Hepatocyte (in vitro differentiated cells): ENCODE measurements around the gene KIAA0586. TPM values are rescaled to one million over a fixed set of nuclear protein-coding genes. Genes with fewer than 3 reads are reported as not detected.
A peak's percentile ranks its signal among the peaks of the same experiment; 100 is the strongest.

Source experiments
- DNase-seq: peaks from one replicate; pipeline ENCODE4 v3.0.0-alpha.2; 2016; ENCODE audit warnings: low spot score
- H2AFZ ChIP-seq: fragments of 200-600 bp; sonication (generic); 2 replicates; pipeline ENCODE4 v1.6.0; 2016; ENCODE audit warnings: antibody characterized with exemption, mild to moderate bottlenecking
- H3K27ac ChIP-seq: fragments of 200-600 bp; sonication (generic); 2 replicates; pipeline ENCODE4 v1.5.1; 2016; ENCODE audit warnings: mild to moderate bottlenecking
- H3K27me3 ChIP-seq: fragments of 200-600 bp; sonication (generic); 2 replicates; pipeline ENCODE4 v1.6.1; 2016
- H3K36me3 ChIP-seq: fragments of 200-600 bp; sonication (generic); replicated peaks from 2 replicates; pipeline ENCODE4 v1.5.1; 2016; ENCODE audit warnings: low read depth; ENCODE audit not compliant: insufficient read depth
- H3K4me1 ChIP-seq: fragments of 200-600 bp; sonication (generic); 2 replicates; pipeline ENCODE4 v1.5.1; 2016; ENCODE audit warnings: mild to moderate bottlenecking, moderate library complexity; ENCODE audit not compliant: insufficient read depth
- H3K4me2 ChIP-seq: fragments of 200-600 bp; sonication (generic); 2 replicates; pipeline ENCODE4 v1.6.0; 2016
- H3K4me3 ChIP-seq: fragments of 200-600 bp; sonication (generic); 2 replicates; pipeline ENCODE4 v1.5.1; 2016; ENCODE audit warnings: mild to moderate bottlenecking
- H3K79me2 ChIP-seq: fragments of 200-600 bp; sonication (generic); 2 replicates; pipeline ENCODE4 v1.6.0; 2017; ENCODE audit warnings: mild to moderate bottlenecking
- H3K9me2 ChIP-seq: fragments of 200-600 bp; sonication (generic); replicated peaks from 2 replicates; pipeline ENCODE4 v1.6.0; 2017; ENCODE audit warnings: mild to moderate bottlenecking; ENCODE audit not compliant: insufficient read depth
- H3K9me3 ChIP-seq: fragments of 200-600 bp; sonication (generic); 2 replicates; pipeline ENCODE4 v1.5.1; 2016; ENCODE audit warnings: low read depth, mild to moderate bottlenecking
- H4K20me1 ChIP-seq: fragments of 200-600 bp; sonication (generic); 2 replicates; pipeline ENCODE4 v1.6.0; 2016; ENCODE audit warnings: mild to moderate bottlenecking; ENCODE audit not compliant: insufficient read depth, poor library complexity, severe bottlenecking
- EZH2 ChIP-seq: fragments of 200-600 bp; sonication (generic); IDR thresholded peaks from 2 replicates; pipeline ENCODE4 v1.6.1; 2016; ENCODE audit warnings: antibody characterized with exemption, mild to moderate bottlenecking, borderline replicate concordance
- EZH2phosphoT487 ChIP-seq: fragments of 200-600 bp; sonication (generic); IDR thresholded peaks from one replicate; pipeline ENCODE4 v1.6.1; 2018; ENCODE audit warnings: antibody characterized with exemption, mild to moderate bottlenecking, low read depth, moderate library complexity; ENCODE audit not compliant: unreplicated experiment, severe bottlenecking
- WGBS: methylation state at CpG from one replicate; pipeline ENCODE4 v1.1.6; 2016; ENCODE audit warnings: low lambda C conversion rate; ENCODE audit errors: missing lambda C conversion rate; 5-methylcytosine and 5-hydroxymethylcytosine counted together
- polyA plus RNA-seq: library from polyadenylated mRNA; unstranded; fragments of >200 nt; fragmentation: Nextera tagmentation; extraction: Ambion mirVana; gene quantifications from 2 replicates; pipeline ENCODE4 v1.2.1, GENCODE V29; 2016
- total RNA-seq: library from RNA; depleted of rRNA; stranded (reverse); fragments of >200 nt; gene quantifications from 2 replicates; pipeline ENCODE4 v1.2.3, GENCODE V29; 2014
- TF ChIP-seq, protein P1 (sequence below): fragments of 200-600 bp; sonication (generic); IDR thresholded peaks from 2 replicates; pipeline ENCODE4 v1.5.1; 2016; ENCODE audit warnings: antibody characterized with exemption, mild to moderate bottlenecking; ENCODE audit not compliant: poor library complexity

KIAA0586 gene
- total and polyA plus RNA-seq, 2 experiments from 2014 or later = 7.3 to 21.4 TPM

DNA sequence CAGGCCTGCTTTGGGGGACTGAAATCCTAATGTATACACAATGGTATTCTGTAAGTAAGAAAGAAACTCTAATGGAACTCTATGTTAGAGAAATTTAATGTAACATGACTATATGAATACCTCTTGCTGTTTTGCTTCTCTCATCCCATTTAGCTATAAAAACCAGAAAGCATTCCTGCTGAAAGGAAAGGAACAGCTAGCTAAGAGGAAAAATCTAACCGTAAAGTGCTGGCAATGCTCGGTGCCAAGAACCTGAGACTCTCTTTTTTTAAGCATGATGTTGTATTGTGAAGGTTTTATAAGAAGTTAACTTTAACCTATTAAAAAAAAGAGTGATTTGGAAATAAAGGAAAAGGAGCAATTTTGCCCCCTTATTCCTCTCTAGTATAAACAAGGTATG, 134.6 kb downstream of the KIAA0586 start:
- no peak overlapping the region for H3K4me3 ChIP-seq
- peak overlapping the region; percentile 76 for H3K27ac ChIP-seq
- H3K79me2 ChIP-seq = no peaks in the 10 kb centered on the region
- peak; percentile 56 for DNase-seq
- no peaks in the 10 kb centered on the region for H4K20me1 ChIP-seq
- TF ChIP-seq EZH2 = no peak
- TF ChIP-seq, protein P1, sequence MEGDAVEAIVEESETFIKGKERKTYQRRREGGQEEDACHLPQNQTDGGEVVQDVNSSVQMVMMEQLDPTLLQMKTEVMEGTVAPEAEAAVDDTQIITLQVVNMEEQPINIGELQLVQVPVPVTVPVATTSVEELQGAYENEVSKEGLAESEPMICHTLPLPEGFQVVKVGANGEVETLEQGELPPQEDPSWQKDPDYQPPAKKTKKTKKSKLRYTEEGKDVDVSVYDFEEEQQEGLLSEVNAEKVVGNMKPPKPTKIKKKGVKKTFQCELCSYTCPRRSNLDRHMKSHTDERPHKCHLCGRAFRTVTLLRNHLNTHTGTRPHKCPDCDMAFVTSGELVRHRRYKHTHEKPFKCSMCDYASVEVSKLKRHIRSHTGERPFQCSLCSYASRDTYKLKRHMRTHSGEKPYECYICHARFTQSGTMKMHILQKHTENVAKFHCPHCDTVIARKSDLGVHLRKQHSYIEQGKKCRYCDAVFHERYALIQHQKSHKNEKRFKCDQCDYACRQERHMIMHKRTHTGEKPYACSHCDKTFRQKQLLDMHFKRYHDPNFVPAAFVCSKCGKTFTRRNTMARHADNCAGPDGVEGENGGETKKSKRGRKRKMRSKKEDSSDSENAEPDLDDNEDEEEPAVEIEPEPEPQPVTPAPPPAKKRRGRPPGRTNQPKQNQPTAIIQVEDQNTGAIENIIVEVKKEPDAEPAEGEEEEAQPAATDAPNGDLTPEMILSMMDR = no peak
- no peak for TF ChIP-seq EZH2phosphoT487
- H3K36me3 ChIP-seq = no peaks in the 10 kb centered on the region
- H3K4me1 ChIP-seq = peaks cover 26% of the 10 kb centered on the region
- no peaks in the 10 kb centered on the region for H3K9me2 ChIP-seq
- H3K27me3 ChIP-seq = no peaks in the 10 kb centered on the region
- peak overlapping the region; percentile 11 for H3K4me2 ChIP-seq
- H3K9me3 ChIP-seq = no peaks in the 10 kb centered on the region
- 60% methylated on average over 2 of the region's 2 CpGs for WGBS
- H2AFZ ChIP-seq = no peak overlapping the region

DNA sequence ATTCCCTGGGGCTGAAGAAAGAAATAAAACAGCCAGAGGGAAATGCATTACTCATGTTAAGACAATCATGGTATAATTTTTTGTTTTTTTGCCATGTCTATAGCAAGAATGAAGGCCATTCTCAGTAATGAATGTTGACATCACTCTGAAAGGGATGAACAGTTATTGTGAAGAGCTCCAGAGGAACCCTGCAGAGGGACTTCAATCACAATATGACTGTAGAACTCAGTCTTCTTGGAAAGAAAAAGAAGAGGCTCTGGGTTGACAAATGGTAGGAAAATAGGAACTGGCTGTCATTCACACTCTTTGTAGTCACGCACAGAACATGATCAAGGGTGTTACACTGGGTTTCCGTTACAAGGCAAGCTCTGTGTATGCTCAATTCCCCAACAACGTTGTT, 136.5 kb downstream of the KIAA0586 start:
- Histone ChIP-seq H2AFZ (no peak overlapping the region), H3K27ac (no peak overlapping the region), H4K20me1 (no peaks in the 10 kb centered on the region), H3K4me1 (peaks cover 26% of the 10 kb centered on the region), H3K27me3 (no peaks in the 10 kb centered on the region), H3K4me2 (no peak overlapping the region), H3K9me2 (no peaks in the 10 kb centered on the region), H3K79me2 (no peaks in the 10 kb centered on the region), H3K4me3 (no peak overlapping the region), H3K9me3 (no peaks in the 10 kb centered on the region), H3K36me3 (no peaks in the 10 kb centered on the region)
- WGBS = 81% methylated on average over 3 of the region's 3 CpGs
- TF ChIP-seq EZH2phosphoT487 (no peak), EZH2 (no peak)
- TF ChIP-seq, protein P1 = no peak
- DNase-seq = no peak

DNA sequence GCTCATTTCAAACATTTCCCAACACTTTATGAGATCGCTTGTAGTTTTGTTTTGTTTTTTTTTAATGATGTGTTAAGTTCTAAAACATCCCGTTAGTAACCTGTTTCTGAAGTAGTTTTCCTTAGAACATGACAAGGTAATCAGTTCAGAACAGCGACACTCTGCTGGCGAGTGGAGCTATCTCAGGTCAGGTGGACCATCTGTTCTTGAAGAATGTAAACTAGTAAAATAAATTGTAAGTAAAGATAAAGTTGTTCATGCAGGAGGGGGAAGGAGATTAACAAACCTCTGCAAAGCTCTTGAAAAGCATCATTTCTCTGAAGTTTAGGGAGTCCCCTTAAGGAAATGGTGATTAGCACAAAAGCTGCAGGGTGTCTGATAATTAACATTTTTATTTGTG, 138.3 kb downstream of the KIAA0586 start:
- 36% methylated on average over 4 of the region's 4 CpGs for WGBS
- Histone ChIP-seq H3K4me3 (no peak overlapping the region), H4K20me1 (no peaks in the 10 kb centered on the region), H3K27ac (no peak overlapping the region), H3K9me3 (no peaks in the 10 kb centered on the region), H3K79me2 (no peaks in the 10 kb centered on the region), H3K4me1 (peaks cover 18% of the 10 kb centered on the region), H3K27me3 (no peaks in the 10 kb centered on the region), H3K36me3 (no peaks in the 10 kb centered on the region), H3K9me2 (no peaks in the 10 kb centered on the region), H2AFZ (no peak overlapping the region), H3K4me2 (no peak overlapping the region)
- TF ChIP-seq EZH2phosphoT487 = no peak
- TF ChIP-seq, protein P1 = peak; percentile 8
- DNase-seq = no peak

DNA sequence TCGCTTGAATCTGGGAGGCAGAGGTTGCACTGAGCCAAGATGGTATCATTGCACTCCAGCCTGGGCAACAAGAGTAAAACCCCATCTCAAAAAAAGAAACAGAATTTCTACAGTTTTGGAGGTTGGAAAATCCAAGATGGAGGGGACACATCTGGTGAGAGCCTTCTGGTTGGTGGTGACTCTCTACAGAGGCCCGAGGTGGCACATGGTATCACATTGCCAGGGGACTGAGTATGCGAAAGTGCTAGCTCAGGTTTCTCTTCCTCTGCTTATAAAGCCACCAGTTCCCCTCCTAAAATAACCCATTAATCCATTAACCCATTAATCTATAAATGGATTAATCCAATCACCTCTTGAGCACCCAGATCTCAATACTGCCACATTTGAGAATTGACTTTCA, 139.5 kb downstream of the KIAA0586 start:
- Histone ChIP-seq H3K9me3 (no peaks in the 10 kb centered on the region), H3K4me2 (no peak overlapping the region), H3K27ac (no peak overlapping the region), H3K4me3 (no peak overlapping the region), H3K9me2 (no peaks in the 10 kb centered on the region), H3K4me1 (peaks cover 20% of the 10 kb centered on the region), H3K79me2 (no peaks in the 10 kb centered on the region), H2AFZ (no peak overlapping the region), H3K36me3 (no peaks in the 10 kb centered on the region), H4K20me1 (no peaks in the 10 kb centered on the region), H3K27me3 (no peaks in the 10 kb centered on the region)
- 93% methylated on average over 3 of the region's 3 CpGs for WGBS
- DNase-seq = no peak
- TF ChIP-seq, protein P1 = no peak
- no peak for TF ChIP-seq EZH2
- TF ChIP-seq EZH2phosphoT487 = no peak
